WTC11 (cell line): ENCODE data around the gene SHFL. TPM values are rescaled to one million over a fixed set of nuclear protein-coding genes. Genes with fewer than 3 reads are reported as not detected.

Source experiments
- ATAC-seq: fragments of 200-7000 bp; cut with Tn5 transposase; 2 replicates; pipeline ENCODE4 v1.10.0; 2021; ENCODE audit warnings: mild to moderate bottlenecking, moderate library complexity
- CTCF ChIA-PET: fragments of 300-600 bp; sonication (Branson Sonifier 250); formaldehyde crosslinking; loops from one replicate; lab custom pipeline; 2021; ENCODE audit warnings: antibody characterized with exemption; lab: Charles Lee
- POLR2A ChIA-PET: fragments of 350-600 bp; sonication (Branson Sonifier 250); formaldehyde crosslinking; loops from one replicate; lab custom pipeline; 2021; ENCODE audit warnings: antibody characterized with exemption; lab: Charles Lee
- DNase-seq: peaks from one replicate; pipeline ENCODE4 v3.0.0; 2021; ENCODE audit warnings: low spot score
- H3K27ac Mint-ChIP-seq: 2 replicates; pipeline ENCODE4 v1.8.0; 2021; ENCODE audit warnings: mixed read lengths
- H3K27me3 Mint-ChIP-seq: 2 replicates; pipeline ENCODE4 v1.8.0; 2021; ENCODE audit warnings: low read depth, mild to moderate bottlenecking, moderate library complexity, mixed read lengths
- H3K36me3 Mint-ChIP-seq: 2 replicates; pipeline ENCODE4 v1.8.0; 2021; ENCODE audit warnings: mixed read lengths
- H3K4me1 Mint-ChIP-seq: 2 replicates; pipeline ENCODE4 v1.8.0; 2022; ENCODE audit warnings: mixed read lengths
- H3K4me3 Mint-ChIP-seq: 2 replicates; pipeline ENCODE4 v1.8.0; 2021; ENCODE audit warnings: mild to moderate bottlenecking, moderate library complexity, mixed read lengths
- H3K9me3 Mint-ChIP-seq: 2 replicates; pipeline ENCODE4 v1.8.0; 2021; ENCODE audit warnings: mixed read lengths
- FOXJ3 ChIP-seq: sonication (generic); formaldehyde crosslinking; IDR thresholded peaks from 2 replicates; pipeline ENCODE4 v1.9.0; 2021; ENCODE audit warnings: missing genetic modification reagents, mild to moderate bottlenecking, borderline replicate concordance
- FOXP1 ChIP-seq: sonication (generic); formaldehyde crosslinking; IDR thresholded peaks from 2 replicates; pipeline ENCODE4 v1.8.0; 2022; ENCODE audit warnings: missing genetic modification reagents, mild to moderate bottlenecking, moderate library complexity, borderline replicate concordance
- HMGXB4 ChIP-seq: sonication (generic); formaldehyde crosslinking; IDR thresholded peaks from 2 replicates; pipeline ENCODE4 v1.8.1; 2023; ENCODE audit warnings: mild to moderate bottlenecking, moderate library complexity, missing genetic modification reagents
- IRF1 ChIP-seq: sonication (generic); formaldehyde crosslinking; IDR thresholded peaks from 2 replicates; pipeline ENCODE4 v1.8.0; 2023; ENCODE audit warnings: missing genetic modification reagents
- MYBL2 ChIP-seq: sonication (generic); formaldehyde crosslinking; IDR thresholded peaks from 2 replicates; pipeline ENCODE4 v1.8.1; 2023; ENCODE audit warnings: mild to moderate bottlenecking, moderate library complexity, missing genetic modification reagents
- NFATC4 ChIP-seq: fragments of 250-450 bp; sonication (Bioruptor Pico); IDR thresholded peaks from 2 replicates; pipeline ENCODE4 v1.9.0; 2021; ENCODE audit warnings: mild to moderate bottlenecking
- NFYB ChIP-seq: sonication (generic); formaldehyde crosslinking; conservative IDR thresholded peaks from 2 replicates; pipeline ENCODE4 v1.8.0; 2022; ENCODE audit warnings: low read depth, missing genetic modification reagents
- NR1H2 ChIP-seq: sonication (generic); formaldehyde crosslinking; IDR thresholded peaks from 2 replicates; pipeline ENCODE4 v1.9.0; 2021; ENCODE audit warnings: mild to moderate bottlenecking, moderate library complexity, missing genetic modification reagents
- RELA ChIP-seq: sonication (generic); formaldehyde crosslinking; IDR thresholded peaks from 2 replicates; pipeline ENCODE4 v1.8.1; 2022; ENCODE audit warnings: missing genetic modification reagents, mild to moderate bottlenecking, borderline replicate concordance
- RORB ChIP-seq: fragments of 250-450 bp; sonication (Bioruptor Pico); IDR thresholded peaks from 2 replicates; pipeline ENCODE4 v1.9.0; 2021; ENCODE audit warnings: mild to moderate bottlenecking
- SMAD3 ChIP-seq: sonication (generic); formaldehyde crosslinking; IDR thresholded peaks from 2 replicates; pipeline ENCODE4 v1.8.0; 2022; ENCODE audit warnings: missing genetic modification reagents, mild to moderate bottlenecking, borderline replicate concordance
- ZNF121 ChIP-seq: sonication (generic); formaldehyde crosslinking; IDR thresholded peaks from 2 replicates; pipeline ENCODE4 v1.8.0; 2023; ENCODE audit warnings: missing genetic modification reagents
- ZNF138 ChIP-seq: sonication (generic); formaldehyde crosslinking; conservative IDR thresholded peaks from 2 replicates; pipeline ENCODE4 v1.8.1; 2022; ENCODE audit warnings: mild to moderate bottlenecking, moderate library complexity, missing genetic modification reagents
- ZNF263 ChIP-seq: sonication (generic); formaldehyde crosslinking; IDR thresholded peaks from 2 replicates; pipeline ENCODE4 v1.8.1; 2022; ENCODE audit warnings: low read depth, mild to moderate bottlenecking, moderate library complexity, missing genetic modification reagents
- ZNF317 ChIP-seq: sonication (generic); formaldehyde crosslinking; IDR thresholded peaks from 2 replicates; pipeline ENCODE4 v1.8.1; 2023; ENCODE audit warnings: low read depth, mild to moderate bottlenecking, moderate library complexity, missing genetic modification reagents, borderline replicate concordance
- ZNF423 ChIP-seq: fragments of 250-450 bp; sonication (Bioruptor Pico); IDR thresholded peaks from 2 replicates; pipeline ENCODE4 v2.1.2; 2022; ENCODE audit warnings: mild to moderate bottlenecking, moderate library complexity
- ZNF425 ChIP-seq: fragments of 250-450 bp; sonication (Bioruptor Pico); conservative IDR thresholded peaks from 2 replicates; pipeline ENCODE4 v1.9.0; 2021; ENCODE audit warnings: mild to moderate bottlenecking
- total RNA-seq: library from RNA; stranded (reverse); gene quantifications from 3 replicates; pipeline ENCODE4 v1.2.3, GENCODE V29; 2021
- TF ChIP-seq, protein P1 (sequence below): sonication (generic); formaldehyde crosslinking; IDR thresholded peaks from 2 replicates; pipeline ENCODE4 v1.8.1; 2022; ENCODE audit warnings: low read depth, missing genetic modification reagents, borderline replicate concordance
- TF ChIP-seq, protein P2 (sequence below): fragments of 250-450 bp; sonication (Bioruptor Pico); IDR thresholded peaks from 2 replicates; pipeline ENCODE4 v1.9.0; 2021; ENCODE audit warnings: mild to moderate bottlenecking
- TF ChIP-seq, protein P3 (sequence below): sonication (generic); formaldehyde crosslinking; IDR thresholded peaks from 2 replicates; pipeline ENCODE4 v1.8.1; 2023; ENCODE audit warnings: mild to moderate bottlenecking, missing genetic modification reagents, moderate library complexity
- TF ChIP-seq, protein P4 (sequence below): fragments of 200-600 bp; IDR thresholded peaks from 2 replicates; pipeline ENCODE4 v1.8.0; 2022; ENCODE audit warnings: antibody characterized with exemption

SHFL gene
- total RNA-seq, 1 experiment from 2014 or later: 22.5 TPM

GRCh38 chr19:10037809-10038208 is 48.3 kb upstream of the SHFL start (continued):
- TF ChIP-seq, protein P1, sequence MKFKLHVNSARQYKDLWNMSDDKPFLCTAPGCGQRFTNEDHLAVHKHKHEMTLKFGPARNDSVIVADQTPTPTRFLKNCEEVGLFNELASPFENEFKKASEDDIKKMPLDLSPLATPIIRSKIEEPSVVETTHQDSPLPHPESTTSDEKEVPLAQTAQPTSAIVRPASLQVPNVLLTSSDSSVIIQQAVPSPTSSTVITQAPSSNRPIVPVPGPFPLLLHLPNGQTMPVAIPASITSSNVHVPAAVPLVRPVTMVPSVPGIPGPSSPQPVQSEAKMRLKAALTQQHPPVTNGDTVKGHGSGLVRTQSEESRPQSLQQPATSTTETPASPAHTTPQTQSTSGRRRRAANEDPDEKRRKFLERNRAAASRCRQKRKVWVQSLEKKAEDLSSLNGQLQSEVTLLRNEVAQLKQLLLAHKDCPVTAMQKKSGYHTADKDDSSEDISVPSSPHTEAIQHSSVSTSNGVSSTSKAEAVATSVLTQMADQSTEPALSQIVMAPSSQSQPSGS (CRISPR knock-in tag): no peak
- TF ChIP-seq HMGXB4: no peak
- TF ChIP-seq, all 79 proteins: peak for 0

DNA sequence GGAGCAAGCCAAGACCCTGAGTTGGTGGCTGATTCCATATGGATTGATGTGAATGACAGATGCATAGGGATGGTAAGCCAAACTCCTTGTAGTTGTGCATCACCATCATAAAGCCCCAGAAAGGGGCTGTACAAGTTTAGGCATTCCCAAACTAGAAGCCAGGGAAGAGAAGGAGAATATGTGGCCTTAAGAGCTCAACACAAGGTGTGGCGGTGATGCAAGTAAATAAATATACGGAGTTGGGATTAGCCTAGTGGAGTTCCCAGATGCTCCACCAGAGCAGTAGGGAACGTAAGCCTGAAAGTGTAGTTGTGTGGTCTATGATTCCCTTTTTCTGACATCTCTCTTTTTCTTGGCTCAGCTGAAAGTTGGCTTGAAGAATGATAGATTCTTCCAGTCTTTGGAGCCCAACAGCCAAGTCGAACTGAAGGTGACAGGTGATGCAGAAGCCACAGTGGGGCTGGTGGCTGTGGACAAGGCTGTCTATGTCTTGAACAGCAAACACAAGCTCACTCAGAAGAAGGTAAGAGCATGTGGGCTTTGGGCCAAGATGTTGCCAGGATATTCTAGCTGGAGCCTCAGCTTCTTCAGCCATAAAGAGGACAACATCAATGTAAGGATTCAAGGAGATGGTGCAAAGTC is 42.7 kb upstream of the SHFL start:
- Mint-ChIP-seq H3K4me3 (no peak overlapping the region), H3K4me1 (no peaks in the 10 kb centered on the region), H3K27ac (no peak overlapping the region), H3K9me3 (peaks cover 63% of the 10 kb centered on the region), H3K36me3 (peaks cover 26% of the 10 kb centered on the region), H3K27me3 (peaks cover 75% of the 10 kb centered on the region)
- TF ChIP-seq ZNF121 (no peak), SMAD3 (CRISPR knock-in tag) (no peak), RORB (CRISPR knock-in tag) (no peak), NFATC4 (CRISPR knock-in tag) (no peak), NFYB (CRISPR knock-in tag) (no peak), ZNF263 (CRISPR knock-in tag) (no peak), ZNF317 (CRISPR knock-in tag) (no peak), MYBL2 (CRISPR knock-in tag) (no peak), ZNF138 (CRISPR knock-in tag) (no peak), RELA (CRISPR knock-in tag) (no peak), FOXP1 (CRISPR knock-in tag) (no peak), FOXJ3 (CRISPR knock-in tag) (no peak), IRF1 (no peak), ZNF423 (CRISPR knock-in tag) (no peak), NR1H2 (no peak), ZNF425 (CRISPR knock-in tag) (no peak)
- TF ChIP-seq, protein P2, sequence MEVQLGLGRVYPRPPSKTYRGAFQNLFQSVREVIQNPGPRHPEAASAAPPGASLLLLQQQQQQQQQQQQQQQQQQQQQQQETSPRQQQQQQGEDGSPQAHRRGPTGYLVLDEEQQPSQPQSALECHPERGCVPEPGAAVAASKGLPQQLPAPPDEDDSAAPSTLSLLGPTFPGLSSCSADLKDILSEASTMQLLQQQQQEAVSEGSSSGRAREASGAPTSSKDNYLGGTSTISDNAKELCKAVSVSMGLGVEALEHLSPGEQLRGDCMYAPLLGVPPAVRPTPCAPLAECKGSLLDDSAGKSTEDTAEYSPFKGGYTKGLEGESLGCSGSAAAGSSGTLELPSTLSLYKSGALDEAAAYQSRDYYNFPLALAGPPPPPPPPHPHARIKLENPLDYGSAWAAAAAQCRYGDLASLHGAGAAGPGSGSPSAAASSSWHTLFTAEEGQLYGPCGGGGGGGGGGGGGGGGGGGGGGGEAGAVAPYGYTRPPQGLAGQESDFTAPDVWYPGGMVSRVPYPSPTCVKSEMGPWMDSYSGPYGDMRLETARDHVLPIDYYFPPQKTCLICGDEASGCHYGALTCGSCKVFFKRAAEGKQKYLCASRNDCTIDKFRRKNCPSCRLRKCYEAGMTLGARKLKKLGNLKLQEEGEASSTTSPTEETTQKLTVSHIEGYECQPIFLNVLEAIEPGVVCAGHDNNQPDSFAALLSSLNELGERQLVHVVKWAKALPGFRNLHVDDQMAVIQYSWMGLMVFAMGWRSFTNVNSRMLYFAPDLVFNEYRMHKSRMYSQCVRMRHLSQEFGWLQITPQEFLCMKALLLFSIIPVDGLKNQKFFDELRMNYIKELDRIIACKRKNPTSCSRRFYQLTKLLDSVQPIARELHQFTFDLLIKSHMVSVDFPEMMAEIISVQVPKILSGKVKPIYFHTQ (CRISPR knock-in tag): no peak
- TF ChIP-seq, protein P3, sequence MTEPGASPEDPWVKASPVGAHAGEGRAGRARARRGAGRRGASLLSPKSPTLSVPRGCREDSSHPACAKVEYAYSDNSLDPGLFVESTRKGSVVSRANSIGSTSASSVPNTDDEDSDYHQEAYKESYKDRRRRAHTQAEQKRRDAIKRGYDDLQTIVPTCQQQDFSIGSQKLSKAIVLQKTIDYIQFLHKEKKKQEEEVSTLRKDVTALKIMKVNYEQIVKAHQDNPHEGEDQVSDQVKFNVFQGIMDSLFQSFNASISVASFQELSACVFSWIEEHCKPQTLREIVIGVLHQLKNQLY (CRISPR knock-in tag): no peak
- TF ChIP-seq, protein P4, sequence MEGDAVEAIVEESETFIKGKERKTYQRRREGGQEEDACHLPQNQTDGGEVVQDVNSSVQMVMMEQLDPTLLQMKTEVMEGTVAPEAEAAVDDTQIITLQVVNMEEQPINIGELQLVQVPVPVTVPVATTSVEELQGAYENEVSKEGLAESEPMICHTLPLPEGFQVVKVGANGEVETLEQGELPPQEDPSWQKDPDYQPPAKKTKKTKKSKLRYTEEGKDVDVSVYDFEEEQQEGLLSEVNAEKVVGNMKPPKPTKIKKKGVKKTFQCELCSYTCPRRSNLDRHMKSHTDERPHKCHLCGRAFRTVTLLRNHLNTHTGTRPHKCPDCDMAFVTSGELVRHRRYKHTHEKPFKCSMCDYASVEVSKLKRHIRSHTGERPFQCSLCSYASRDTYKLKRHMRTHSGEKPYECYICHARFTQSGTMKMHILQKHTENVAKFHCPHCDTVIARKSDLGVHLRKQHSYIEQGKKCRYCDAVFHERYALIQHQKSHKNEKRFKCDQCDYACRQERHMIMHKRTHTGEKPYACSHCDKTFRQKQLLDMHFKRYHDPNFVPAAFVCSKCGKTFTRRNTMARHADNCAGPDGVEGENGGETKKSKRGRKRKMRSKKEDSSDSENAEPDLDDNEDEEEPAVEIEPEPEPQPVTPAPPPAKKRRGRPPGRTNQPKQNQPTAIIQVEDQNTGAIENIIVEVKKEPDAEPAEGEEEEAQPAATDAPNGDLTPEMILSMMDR: no peak
- no peak for ATAC-seq
- no peak for DNase-seq
- ChIA-PET CTCF (no interaction called here), POLR2A (no interaction called here)
